Mesendoderm (in vitro differentiated cells): ENCODE measurements around the gene SNN.

Experiments
- DNase-seq: peaks from one replicate; pipeline ENCODE4 v3.0.0; 2013
- H2AK5ac ChIP-seq: 2 replicates; pipeline ENCODE4 v1.6.1; 2013; ENCODE audit warnings: low read length, inconsistent platforms
- H2BK120ac ChIP-seq: 2 replicates; pipeline ENCODE4 v1.6.1; 2013; ENCODE audit warnings: low read depth, mild to moderate bottlenecking, low read length, moderate library complexity, mixed read lengths
- H2BK15ac ChIP-seq: replicated peaks from 2 replicates; pipeline ENCODE4 v1.6.1; 2013; ENCODE audit warnings: low read depth, mild to moderate bottlenecking, moderate library complexity
- H2BK5ac ChIP-seq: 2 replicates; pipeline ENCODE4 v1.6.1; 2013; ENCODE audit warnings: low read length, inconsistent platforms
- H3K18ac ChIP-seq: 2 replicates; pipeline ENCODE4 v1.6.1; 2013; ENCODE audit warnings: mild to moderate bottlenecking, low read length, mixed read lengths
- H3K23ac ChIP-seq: one replicate; pipeline ENCODE4 v1.6.1; 2013; ENCODE audit warnings: low read length
- H3K27ac ChIP-seq: 2 replicates; pipeline ENCODE4 v1.5.1; 2013; ENCODE audit warnings: low read depth, mild to moderate bottlenecking, inconsistent platforms, low read length, moderate library complexity
- H3K27me3 ChIP-seq: 2 replicates; pipeline ENCODE4 v1.6.1; 2013; ENCODE audit warnings: low read length, control low read depth, mild to moderate bottlenecking, inconsistent platforms; ENCODE audit not compliant: insufficient read depth, poor library complexity
- H3K36me3 ChIP-seq: 2 replicates; pipeline ENCODE4 v1.6.1; 2013; ENCODE audit warnings: low read length, inconsistent platforms; ENCODE audit not compliant: control insufficient read depth, insufficient read depth
- H3K4ac ChIP-seq: one replicate; pipeline ENCODE4 v1.6.1; 2013; ENCODE audit warnings: low read depth, mild to moderate bottlenecking, low read length, moderate library complexity
- H3K4me1 ChIP-seq: 2 replicates; pipeline ENCODE4 v1.6.1; 2013; ENCODE audit warnings: low read depth, low read length, inconsistent platforms; ENCODE audit not compliant: control insufficient read depth
- H3K4me2 ChIP-seq: 2 replicates; pipeline ENCODE4 v1.6.1; 2013; ENCODE audit warnings: low read length
- H3K4me3 ChIP-seq: 2 replicates; pipeline ENCODE4 v1.5.1; 2013; ENCODE audit warnings: mild to moderate bottlenecking, low read length
- H3K56ac ChIP-seq: one replicate; pipeline ENCODE4 v1.6.1; 2013; ENCODE audit warnings: low read length
- H3K79me1 ChIP-seq: 2 replicates; pipeline ENCODE4 v1.6.1; 2013; ENCODE audit warnings: low read length, inconsistent platforms
- H3K79me2 ChIP-seq: 2 replicates; pipeline ENCODE4 v1.6.1; 2013; ENCODE audit warnings: mild to moderate bottlenecking, low read length; ENCODE audit not compliant: control insufficient read depth, insufficient read depth
- H3K9ac ChIP-seq: 2 replicates; pipeline ENCODE4 v1.6.1; 2013; ENCODE audit warnings: low read length, inconsistent platforms
- H4K5ac ChIP-seq: one replicate; pipeline ENCODE4 v1.6.1; 2013; ENCODE audit warnings: low read length
- H4K8ac ChIP-seq: one replicate; pipeline ENCODE4 v1.6.1; 2013; ENCODE audit warnings: low read depth, mild to moderate bottlenecking, control low read depth, low read length, moderate library complexity
- WGBS: extraction: QIAGEN DNeasy Blood & Tissue Kit; methylation state at CpG from one replicate; pipeline ENCODE4 v1.1.7; 2013; ENCODE audit warnings: low lambda C conversion rate, missing lambda C conversion rate; ENCODE audit not compliant: insufficient coverage; ENCODE audit errors: extremely low coverage; 5-methylcytosine and 5-hydroxymethylcytosine counted together

The SNN gene

DNA sequence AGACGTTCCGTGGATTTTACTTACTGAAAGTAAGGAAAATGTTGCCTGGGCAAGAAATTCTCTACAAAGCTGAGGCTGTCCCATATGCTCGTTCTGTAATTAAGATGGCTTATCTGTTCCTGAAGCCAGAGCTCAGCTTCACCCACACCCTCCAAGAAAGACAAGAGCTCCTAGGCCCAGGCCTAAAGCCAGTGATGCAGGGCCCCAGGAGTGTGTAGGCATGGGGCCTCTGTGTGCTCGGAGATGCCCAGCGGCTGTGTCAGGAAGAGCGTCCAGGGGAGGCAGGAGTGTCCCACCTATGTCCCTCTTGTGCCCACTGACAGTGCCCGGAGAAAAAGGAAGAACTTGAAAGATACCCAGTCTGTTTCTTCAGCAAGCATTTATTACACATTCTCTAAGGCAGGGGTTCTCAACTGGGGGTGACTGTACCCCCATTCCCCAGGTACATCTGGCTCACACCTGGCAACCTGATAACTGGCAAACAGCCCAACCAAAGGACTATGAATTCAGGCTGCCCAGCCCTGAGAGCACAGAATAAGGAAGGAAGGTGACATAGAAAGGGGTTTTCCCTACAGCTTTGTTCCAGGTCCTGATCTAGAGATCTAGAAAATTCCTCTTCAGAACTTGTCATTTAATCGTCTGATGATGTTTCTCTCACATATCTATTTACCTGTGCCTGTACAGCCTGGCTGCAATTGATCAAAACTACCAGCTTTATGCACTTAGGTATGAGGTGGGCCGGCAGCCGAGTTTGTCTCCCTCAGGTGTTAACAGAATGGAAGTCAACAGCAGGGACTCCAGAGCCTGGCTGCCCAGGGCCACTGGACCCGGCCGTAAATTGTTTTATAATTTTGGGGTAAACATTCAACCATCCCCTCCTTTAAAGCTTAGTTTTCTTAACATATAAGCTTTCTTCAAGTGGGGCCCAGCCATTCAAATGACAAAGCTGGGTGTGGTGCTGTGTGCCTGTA is 12.0 kb downstream of the SNN start:
- peaks cover 16% of the 10 kb centered on the region for H3K36me3 ChIP-seq
- no peak overlapping the region for H2BK120ac ChIP-seq
- H3K27ac ChIP-seq: no peak overlapping the region
- H2BK5ac ChIP-seq: no peak overlapping the region
- H3K18ac ChIP-seq: no peak overlapping the region
- DNase-seq: no peak
- no peak overlapping the region for H3K4ac ChIP-seq
- peaks cover 2% of the 10 kb centered on the region for H3K79me1 ChIP-seq
- no peak overlapping the region for H3K9ac ChIP-seq
- no peak overlapping the region for H2AK5ac ChIP-seq
- no peak overlapping the region for H4K5ac ChIP-seq
- no peaks in the 10 kb centered on the region for H3K4me1 ChIP-seq
- H3K4me3 ChIP-seq: no peak overlapping the region
- H4K8ac ChIP-seq: no peak overlapping the region
- no CpG with 5 or more reads among the region's 12 CpGs for WGBS
- H3K27me3 ChIP-seq: no peaks in the 10 kb centered on the region
- H3K79me2 ChIP-seq: no peaks in the 10 kb centered on the region
- H3K23ac ChIP-seq: no peak overlapping the region
- H2BK15ac ChIP-seq: no peak overlapping the region
- H3K4me2 ChIP-seq: no peak overlapping the region
- H3K56ac ChIP-seq: no peak overlapping the region

DNA sequence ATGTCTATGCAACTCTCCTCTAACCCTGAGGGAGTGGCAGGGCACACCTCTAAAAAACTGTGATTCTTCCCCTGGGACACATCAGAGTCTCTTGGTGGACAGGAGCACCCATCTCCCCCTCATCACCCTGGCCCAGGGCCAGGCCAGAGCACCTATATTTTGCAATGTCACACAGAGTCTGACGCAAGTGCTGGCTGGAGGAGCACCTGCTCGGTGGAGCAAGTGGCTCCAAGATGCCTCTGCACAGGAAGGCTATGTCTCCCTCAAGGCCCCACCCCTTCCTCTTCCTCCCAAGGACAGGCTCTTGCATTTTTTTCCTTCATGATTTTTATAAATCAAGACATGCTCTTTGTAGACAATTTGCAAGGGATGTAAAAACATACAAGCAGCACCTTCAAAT is 13.3 kb downstream of the SNN start:
- no peak overlapping the region for H3K27ac ChIP-seq
- no peak overlapping the region for H3K23ac ChIP-seq
- H2BK15ac ChIP-seq: no peak overlapping the region
- H3K4me3 ChIP-seq: no peak overlapping the region
- H4K5ac ChIP-seq: no peak overlapping the region
- H2BK5ac ChIP-seq: no peak overlapping the region
- no peaks in the 10 kb centered on the region for H3K27me3 ChIP-seq
- no peak overlapping the region for H3K4ac ChIP-seq
- no peak overlapping the region for H3K4me2 ChIP-seq
- WGBS: no CpG with 5 or more reads among the region's 2 CpGs
- H3K56ac ChIP-seq: no peak overlapping the region
- H4K8ac ChIP-seq: no peak overlapping the region
- no peaks in the 10 kb centered on the region for H3K79me1 ChIP-seq
- H3K4me1 ChIP-seq: no peaks in the 10 kb centered on the region
- no peaks in the 10 kb centered on the region for H3K79me2 ChIP-seq
- H2AK5ac ChIP-seq: no peak overlapping the region
- H3K36me3 ChIP-seq: peaks cover 14% of the 10 kb centered on the region
- no peak overlapping the region for H3K9ac ChIP-seq
- no peak overlapping the region for H3K18ac ChIP-seq
- DNase-seq: no peak
- H2BK120ac ChIP-seq: no peak overlapping the region

DNA sequence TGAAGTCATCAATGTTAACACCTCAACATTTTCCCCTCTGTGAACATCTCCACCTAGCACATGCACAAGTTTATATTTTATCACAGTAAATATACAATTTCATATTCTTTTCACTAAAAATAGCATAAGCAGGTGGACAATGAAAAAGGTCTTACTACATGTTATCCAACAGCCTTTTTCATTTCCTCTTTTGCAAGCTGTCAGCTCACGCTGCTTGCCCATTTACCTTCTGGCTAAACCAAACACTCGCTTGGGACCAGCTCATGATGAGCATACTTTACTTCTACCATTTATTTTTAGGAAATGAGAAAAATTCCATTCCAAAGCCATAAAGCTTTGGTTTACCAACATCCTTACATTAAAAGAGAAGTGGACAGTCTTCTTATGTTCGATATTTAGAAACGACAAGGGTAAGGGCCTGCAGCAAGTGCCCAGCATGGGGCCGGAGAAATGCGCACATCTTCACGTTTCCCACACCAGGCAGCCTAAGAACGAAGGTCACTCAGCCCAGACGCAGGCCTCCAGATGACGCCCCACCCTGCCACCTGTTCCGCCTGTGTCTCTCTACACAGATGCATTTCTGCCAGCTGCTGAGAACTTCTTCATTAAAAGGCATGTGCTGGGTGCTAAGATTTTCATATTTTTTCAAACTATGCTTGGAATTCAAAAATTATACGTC is 13.9 kb downstream of the SNN start:
- Histone ChIP-seq H3K18ac (no peak overlapping the region), H3K4me2 (no peak overlapping the region), H3K36me3 (peaks cover 9% of the 10 kb centered on the region), H3K79me1 (no peaks in the 10 kb centered on the region), H3K9ac (no peak overlapping the region), H4K8ac (no peak overlapping the region), H3K4me3 (no peak overlapping the region), H3K4ac (no peak overlapping the region), H3K79me2 (no peaks in the 10 kb centered on the region), H3K27me3 (no peaks in the 10 kb centered on the region), H3K4me1 (no peaks in the 10 kb centered on the region), H2BK5ac (no peak overlapping the region), H4K5ac (no peak overlapping the region), H2BK15ac (no peak overlapping the region), H3K27ac (no peak overlapping the region), H3K23ac (no peak overlapping the region), H2AK5ac (no peak overlapping the region), H2BK120ac (no peak overlapping the region), H3K56ac (no peak overlapping the region)
- DNase-seq: no peak
- WGBS: no CpG with 5 or more reads among the region's 12 CpGs

DNA sequence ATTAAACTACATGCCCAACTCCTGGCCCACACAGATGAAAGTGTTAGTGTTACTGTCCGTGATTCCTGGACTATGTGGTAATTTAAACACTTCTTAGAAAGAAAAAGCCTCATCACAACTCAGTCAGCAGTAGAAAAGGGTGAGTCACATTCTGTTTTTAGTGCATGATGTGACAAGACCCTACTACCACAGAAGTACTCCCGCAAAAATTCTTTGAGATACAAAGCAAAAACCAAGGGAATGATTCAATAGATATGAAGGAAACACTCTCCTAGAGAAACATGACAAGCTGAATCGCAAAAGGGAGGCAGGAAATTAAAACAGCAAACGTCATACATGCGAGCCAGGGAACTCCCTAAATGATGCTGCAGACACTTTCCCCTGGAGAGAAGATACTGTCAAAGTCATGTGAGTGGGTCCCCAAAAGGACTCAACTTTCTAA is 14.4 kb downstream of the SNN start:
- peaks cover 11% of the 10 kb centered on the region for H3K36me3 ChIP-seq

DNA sequence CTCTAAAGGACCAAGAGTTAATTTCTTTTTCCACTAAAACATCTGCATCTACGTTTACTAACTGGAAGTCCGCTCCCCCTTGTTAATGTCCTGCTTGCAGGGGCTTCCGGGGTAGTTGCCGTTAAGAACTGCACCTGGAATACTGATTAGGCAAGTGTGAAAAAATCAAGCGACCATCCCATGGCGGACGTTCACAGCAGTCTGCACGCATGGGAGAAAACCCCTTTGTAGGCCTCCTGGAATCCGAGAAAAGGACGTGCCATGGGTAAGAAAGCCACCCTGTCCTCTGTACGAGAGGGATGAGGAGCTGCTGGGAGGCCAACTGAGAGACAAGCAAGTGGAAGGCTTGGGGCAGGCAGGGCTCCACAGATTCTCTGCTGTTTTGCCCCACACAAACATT is 14.9 kb downstream of the SNN start:
- Histone ChIP-seq H3K79me1 (no peaks in the 10 kb centered on the region), H3K79me2 (no peaks in the 10 kb centered on the region), H3K27me3 (no peaks in the 10 kb centered on the region), H4K5ac (no peak overlapping the region), H3K27ac (no peak overlapping the region), H3K23ac (no peak overlapping the region), H3K18ac (no peak overlapping the region), H2BK5ac (no peak overlapping the region), H2BK15ac (no peak overlapping the region), H3K56ac (no peak overlapping the region), H2AK5ac (no peak overlapping the region), H3K4me2 (no peak overlapping the region), H3K36me3 (peaks cover 11% of the 10 kb centered on the region), H2BK120ac (no peak overlapping the region), H3K4ac (no peak overlapping the region), H3K4me1 (no peaks in the 10 kb centered on the region), H4K8ac (no peak overlapping the region), H3K9ac (no peak overlapping the region), H3K4me3 (no peak overlapping the region)
- no peak for DNase-seq
- WGBS: no CpG with 5 or more reads among the region's 11 CpGs

More for the DNA sequence above, 14.4 kb downstream of the SNN start:
- Histone ChIP-seq H3K56ac (no peak overlapping the region), H3K79me2 (no peaks in the 10 kb centered on the region), H3K4me2 (no peak overlapping the region), H2BK120ac (no peak overlapping the region), H3K23ac (no peak overlapping the region), H4K5ac (no peak overlapping the region), H3K27me3 (no peaks in the 10 kb centered on the region), H3K18ac (no peak overlapping the region), H3K4me3 (no peak overlapping the region), H3K4me1 (no peaks in the 10 kb centered on the region), H3K4ac (no peak overlapping the region), H4K8ac (no peak overlapping the region), H2BK15ac (no peak overlapping the region), H2AK5ac (no peak overlapping the region), H3K79me1 (no peaks in the 10 kb centered on the region), H2BK5ac (no peak overlapping the region), H3K9ac (no peak overlapping the region), H3K27ac (no peak overlapping the region)
- WGBS: no CpG with 5 or more reads among the region's 5 CpGs
- DNase-seq: no peak
